MCF 10A (cell line): ENCODE data around the gene OSBPL2. TPM values are rescaled to one million over a fixed set of nuclear protein-coding genes. Genes with fewer than 3 reads are reported as not detected.

Experiments used
- BruUV-seq: library from RNA; stranded (reverse); fragments of 400-500 nt; replicated peaks from 2 replicates; lab custom pipeline; 2021; lab: Mats Ljungman, UMichigan
- CTCF ChIA-PET: fragments of 300-600 bp; sonication (Branson Sonifier 250); formaldehyde crosslinking; extraction: SDS; loops from one replicate; lab custom pipeline; 2021; ENCODE audit warnings: antibody characterized with exemption, inconsistent platforms; lab: Yijun Ruan, JAX
- POLR2A ChIA-PET: fragments of 300-600, 350-650 bp; sonication (Branson Sonifier 250); formaldehyde crosslinking; extraction: SDS; loops from one replicate; lab custom pipeline; 2020; ENCODE audit warnings: antibody characterized with exemption, inconsistent platforms; lab: Yijun Ruan, JAX
- DNase-seq: peaks from one replicate; pipeline ENCODE4 v3.0.0-alpha.2; 2018; ENCODE audit not compliant: unreplicated experiment
- H3K27ac Mint-ChIP-seq: one replicate; pipeline ENCODE4 v1.8.0; 2022; ENCODE audit warnings: mild to moderate bottlenecking, low read depth, mixed read lengths; ENCODE audit not compliant: unreplicated experiment
- H3K27me3 Mint-ChIP-seq: one replicate; pipeline ENCODE4 v1.8.0; 2022; ENCODE audit warnings: mixed read lengths; ENCODE audit not compliant: insufficient read depth, unreplicated experiment
- H3K36me3 Mint-ChIP-seq: one replicate; pipeline ENCODE4 v1.8.0; 2022; ENCODE audit warnings: mild to moderate bottlenecking, moderate library complexity, mixed read lengths; ENCODE audit not compliant: insufficient read depth, unreplicated experiment
- H3K4me1 Mint-ChIP-seq: one replicate; pipeline ENCODE4 v1.8.0; 2022; ENCODE audit warnings: mixed read lengths; ENCODE audit not compliant: insufficient read depth, unreplicated experiment
- H3K4me3 Mint-ChIP-seq: one replicate; pipeline ENCODE4 v1.8.0; 2022; ENCODE audit warnings: mild to moderate bottlenecking, moderate library complexity, mixed read lengths; ENCODE audit not compliant: unreplicated experiment
- H3K9me3 Mint-ChIP-seq: one replicate; pipeline ENCODE4 v1.8.0; 2022; ENCODE audit warnings: mixed read lengths; ENCODE audit not compliant: unreplicated experiment
- intact Hi-C: fragments of 100-400 bp; cut with micrococcal nuclease; formaldehyde crosslinking; loops from 2 replicates; pipeline ENCODE4 v1.14.1; 2022
- total RNA-seq: library from RNA; stranded (reverse); gene quantifications from 2 replicates; pipeline ENCODE4 v1.2.3, GENCODE V29; 2022
- TF ChIP-seq, protein P1 (sequence below): fragments of 200-600 bp; IDR thresholded peaks from one replicate; pipeline ENCODE4 v1.8.0; 2022; ENCODE audit warnings: antibody characterized with exemption, mild to moderate bottlenecking; ENCODE audit not compliant: unreplicated experiment

Gene OSBPL2
- total RNA-seq, 1 experiment from 2014 or later: 38.8 TPM

DNA sequence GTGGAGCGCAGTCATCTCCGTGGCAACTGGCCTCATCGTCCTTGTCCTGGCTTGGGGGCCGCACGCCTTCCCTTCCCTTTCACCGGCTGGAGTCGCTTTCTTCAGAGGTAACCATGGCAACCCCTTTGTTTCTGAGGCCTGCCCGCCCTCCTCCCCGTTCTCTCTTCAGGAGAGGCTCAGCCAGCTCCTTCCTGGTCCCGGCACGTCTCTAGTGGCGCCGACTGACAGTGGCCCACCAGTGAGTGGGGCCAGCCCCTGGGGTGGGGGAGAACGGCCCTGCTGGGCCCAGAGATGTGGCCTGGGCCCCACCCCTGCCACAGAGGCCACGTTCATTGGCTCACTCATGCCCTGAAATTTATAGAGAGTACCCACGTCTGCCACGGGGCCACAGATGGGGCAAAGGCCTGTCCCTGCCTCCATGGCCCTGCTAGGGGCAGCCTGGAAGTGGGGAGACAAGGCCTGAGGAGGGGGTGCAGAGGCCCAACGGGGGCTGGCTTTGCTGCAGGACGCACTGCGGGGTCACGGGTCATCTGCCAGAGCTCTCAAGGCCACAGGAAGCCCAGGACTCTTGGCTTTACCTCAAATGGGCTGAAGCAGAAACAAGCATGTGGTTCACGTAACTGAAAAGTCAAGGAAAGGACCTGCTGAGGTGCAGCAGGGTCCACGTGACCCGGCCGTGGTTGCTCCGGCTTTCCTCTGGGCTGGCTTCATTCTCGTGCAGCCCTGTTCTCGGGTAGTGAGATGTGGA, 1.4 kb upstream of the OSBPL2 start:
- POLR2A ChIA-PET: interaction anchor here (0.6 to 1.7 kb wide), 8 partner anchors 11 to 113 kb away, joined by 3 to 12 read pairs (median 4); no protein-coding TSS in a partner anchor
- TF ChIP-seq, protein P1, sequence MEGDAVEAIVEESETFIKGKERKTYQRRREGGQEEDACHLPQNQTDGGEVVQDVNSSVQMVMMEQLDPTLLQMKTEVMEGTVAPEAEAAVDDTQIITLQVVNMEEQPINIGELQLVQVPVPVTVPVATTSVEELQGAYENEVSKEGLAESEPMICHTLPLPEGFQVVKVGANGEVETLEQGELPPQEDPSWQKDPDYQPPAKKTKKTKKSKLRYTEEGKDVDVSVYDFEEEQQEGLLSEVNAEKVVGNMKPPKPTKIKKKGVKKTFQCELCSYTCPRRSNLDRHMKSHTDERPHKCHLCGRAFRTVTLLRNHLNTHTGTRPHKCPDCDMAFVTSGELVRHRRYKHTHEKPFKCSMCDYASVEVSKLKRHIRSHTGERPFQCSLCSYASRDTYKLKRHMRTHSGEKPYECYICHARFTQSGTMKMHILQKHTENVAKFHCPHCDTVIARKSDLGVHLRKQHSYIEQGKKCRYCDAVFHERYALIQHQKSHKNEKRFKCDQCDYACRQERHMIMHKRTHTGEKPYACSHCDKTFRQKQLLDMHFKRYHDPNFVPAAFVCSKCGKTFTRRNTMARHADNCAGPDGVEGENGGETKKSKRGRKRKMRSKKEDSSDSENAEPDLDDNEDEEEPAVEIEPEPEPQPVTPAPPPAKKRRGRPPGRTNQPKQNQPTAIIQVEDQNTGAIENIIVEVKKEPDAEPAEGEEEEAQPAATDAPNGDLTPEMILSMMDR: no peak
- no peak for DNase-seq
- intact Hi-C loops: loop anchor here (5.0 kb wide), 1 partner anchor 150 kb away; the partner anchor contains the start of gene RPS21
- CTCF ChIA-PET: interaction anchor here (0.7 kb wide), 1 partner anchor 326 kb away, joined by 4 read pairs; no protein-coding TSS in a partner anchor
- Mint-ChIP-seq H3K9me3 (no peaks in the 10 kb centered on the region), H3K27me3 (no peaks in the 10 kb centered on the region), H3K4me1 (peaks cover 6% of the 10 kb centered on the region), H3K36me3 (no peaks in the 10 kb centered on the region), H3K27ac (no peak overlapping the region), H3K4me3 (no peak overlapping the region)
- no TSS peak for BruUV-seq

- no peaks in the 10 kb centered on the region for H3K27me3 Mint-ChIP-seq
- H3K4me3 Mint-ChIP-seq: peak overlapping the region; percentile 76
- H3K4me1 Mint-ChIP-seq: peaks cover 6% of the 10 kb centered on the region
- DNase-seq: no peak
- intact Hi-C loops: loop anchor here (5.0 kb wide), 1 partner anchor 150 kb away; the partner anchor contains the start of gene RPS21
- TF ChIP-seq, protein P1: no peak
- no TSS peak for BruUV-seq
- peak overlapping the region; percentile 61 for H3K27ac Mint-ChIP-seq
- no peaks in the 10 kb centered on the region for H3K36me3 Mint-ChIP-seq
- ChIA-PET CTCF (interaction anchor here (0.7 to 0.8 kb wide), 2 partner anchors 18 to 325 kb away, joined by 4 read pairs; no protein-coding TSS in a partner anchor), POLR2A (interaction anchor here (0.6 to 3.2 kb wide), 6 partner anchors 50 to 116 kb away, joined by 3 to 13 read pairs (median 6); partner anchors contain the start of gene LSM14B)
- no peaks in the 10 kb centered on the region for H3K9me3 Mint-ChIP-seq
These were observed 864 bp upstream of the OSBPL2 start for GRCh38 chr20:62237514-62237800.

- TF ChIP-seq, protein P1: no peak
- intact Hi-C loops: loop anchor here (5.0 kb wide), 1 partner anchor 149 kb away; the partner anchor contains the start of gene RPS21
- ChIA-PET POLR2A (interaction anchor here (0.6 to 3.2 kb wide), 9 partner anchors 17 to 814 kb away, joined by 3 to 13 read pairs (median 3); partner anchors contain the start of genes LSM14B and RPS21), CTCF (no interaction called here)
- H3K9me3 Mint-ChIP-seq: no peaks in the 10 kb centered on the region
- H3K27ac Mint-ChIP-seq: peak overlapping the region; percentile 35
- H3K4me1 Mint-ChIP-seq: peaks cover 6% of the 10 kb centered on the region
- BruUV-seq: no TSS peak
- H3K27me3 Mint-ChIP-seq: no peaks in the 10 kb centered on the region
- peak overlapping the region; percentile 76 for H3K4me3 Mint-ChIP-seq
- no peaks in the 10 kb centered on the region for H3K36me3 Mint-ChIP-seq
- DNase-seq: peak; percentile 22
These were observed 402 bp downstream of the OSBPL2 start for GRCh38 chr20:62238569-62239277.
